SK-N-MC (cell line): ENCODE results near the gene VRTN.

Source experiments
- EZH2 ChIP-seq: fragments of 200-600 bp; sonication (generic); IDR thresholded peaks from one replicate; pipeline ENCODE4 v1.6.1; 2017; ENCODE audit warnings: antibody characterized with exemption
- FOXP2 ChIP-seq: optimal IDR thresholded peaks from 2 replicates; pipeline ENCODE3; 2011; ENCODE audit warnings: mild to moderate bottlenecking, moderate library complexity; ENCODE audit not compliant: insufficient read depth; ENCODE audit errors: extremely low read length, control extremely low read depth

DNA sequence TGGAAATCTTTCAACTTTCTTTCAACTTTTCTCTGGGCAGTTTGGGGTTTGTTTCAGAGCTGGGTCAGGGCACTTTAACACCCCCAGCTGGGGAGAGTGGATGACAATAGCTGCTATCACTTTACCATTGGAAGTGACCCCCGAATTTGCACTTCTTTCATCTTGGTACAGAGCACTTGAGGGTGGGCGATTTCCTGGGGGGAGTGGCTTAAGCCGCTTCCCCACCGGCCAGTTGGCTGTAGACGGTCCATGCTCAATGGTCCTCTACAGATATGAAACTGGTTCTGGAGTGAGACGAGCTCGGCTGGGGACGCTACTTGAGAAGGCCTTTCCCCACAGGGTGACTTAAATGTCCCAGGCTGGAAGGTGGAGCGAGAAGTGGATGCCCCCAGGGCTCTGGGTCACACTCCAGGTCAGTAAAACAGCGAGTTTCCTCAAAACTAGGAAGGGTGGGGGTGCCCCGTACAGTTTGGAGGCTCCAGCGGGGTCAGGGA lies at the start of gene VRTN:
- TF ChIP-seq EZH2: no peak
- no peak for TF ChIP-seq FOXP2
